ENCODE results near the gene UHRF1. TPM values are rescaled to one million over a fixed set of nuclear protein-coding genes. Genes with fewer than 3 reads are reported as not detected.

Gene UHRF1
- total and polyA plus RNA-seq, 2 of the 13 experiments (the other 11 are each of a cell fraction or from before 2014, with no cell fraction given) = 6.8 to 78.4 TPM

DNA sequence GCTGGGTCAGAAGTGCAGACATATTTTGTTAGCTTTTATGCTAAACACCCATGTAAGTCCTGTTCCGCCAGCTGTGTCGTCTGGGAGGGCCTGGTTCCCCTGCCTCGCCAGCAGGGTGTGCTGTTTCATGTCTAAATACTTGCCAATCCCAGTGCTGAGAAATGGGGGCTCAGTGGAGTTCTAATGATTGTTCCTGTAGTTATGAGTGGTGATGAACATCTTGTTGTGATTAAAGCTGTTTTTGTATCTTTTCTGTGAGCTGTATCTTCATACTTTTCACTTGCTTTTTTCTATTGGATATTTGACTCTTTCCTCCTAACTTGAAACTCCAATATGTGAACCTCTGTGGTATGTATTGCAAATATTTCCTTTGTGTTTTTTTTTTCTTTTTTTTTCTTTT lies 92.3 kb downstream of the UHRF1 start:
- WGBS (ENCODE audit: low lambda C conversion rate) = 54% methylated on average over 3 of the region's 3 CpGs
- Histone ChIP-seq H3K9ac (ENCODE audit: insufficient read depth, low read depth, low read length) (no peak overlapping the region), H3K9me3 (ENCODE audit: low read length) (no peaks in the 10 kb centered on the region), H3K4me3 (replicated peaks in 1 of 3; ENCODE audit: insufficient read depth in 1 of 3, low read depth in 2 of 3, low read length in 3 of 3) (no peak overlapping the region), H4K20me1 (ENCODE audit: insufficient read depth, low read length) (peaks cover 34% of the 10 kb centered on the region), H2AFZ (ENCODE audit: low read length) (no peak overlapping the region), H3K79me2 (ENCODE audit: insufficient read depth, low read length) (peaks cover 48% of the 10 kb centered on the region), H3K27ac (ENCODE audit: extremely low read length, insufficient read depth, low read length) (peak overlapping the region; percentile 49), H3K36me3 (replicated peaks in 1 of 2; ENCODE audit: control insufficient read depth in 1 of 2, insufficient read depth in 2 of 2, low read length in 2 of 2) (peaks cover 3% of the 10 kb centered on the region in 2 experiments; a peak in 2 of 5 replicates), H3K4me1 (ENCODE audit: insufficient read depth, low read length) (peaks cover 27% of the 10 kb centered on the region), H3K27me3 (ENCODE audit: control insufficient read depth in 1 of 2, insufficient read depth in 2 of 2, low read length in 2 of 2) (no peaks in the 10 kb centered on the region), H3K4me2 (ENCODE audit: low read depth, low read length) (peak overlapping the region; percentile 55; the same call in 1 of the 2 replicates)
- in situ Hi-C loops (cut with HindIII; ENCODE audit: extremely low pct_ligation_motif_present, low pct_unique_long_range_greater_than_20kb) = no loop called here
- peak; percentile 58 for DNase-seq (ENCODE audit: low spot score)
- FAIRE-seq = peak; percentile 85
- peak; percentile 78 for ATAC-seq
- ChIA-PET CTCF (ENCODE audit: low intra/inter-chr PET ratio, low total read pairs) (interaction anchor here (2.5 kb wide), 1 partner anchor 29 kb away, joined by 46 read pairs; no protein-coding TSS in a partner anchor), POLR2A (interaction anchor here (1.0 to 1.8 kb wide), 3 partner anchors 30 to 33 kb away, joined by 5 to 9 read pairs (median 7); partner anchors contain the start of gene KDM4B)
- no TSS peak for BruUV-seq (replicated peaks)
- intact Hi-C loops (cut with micrococcal nuclease; ENCODE audit: unreplicated experiment) = loop anchor here (2.0 kb wide), 1 partner anchor 29 kb away; no protein-coding TSS in a partner anchor
- TF ChIP-seq TFAP4 (IDR thresholded peaks at IDR 0.05; ENCODE audit: borderline replicate concordance, low read depth) (peak; percentile 34; the same call in 1 of the 2 replicates), ZNF605 (CRISPR knock-in tag; IDR thresholded peaks at IDR 0.05) (0 out of 2 replicates have a peak, but pooled peaks have one; percentile 40), ZBTB33 (CRISPR knock-in tag; IDR thresholded peaks at IDR 0.05) (peak; percentile 97), HMG20B (CRISPR knock-in tag; conservative IDR thresholded peaks at IDR 0.05) (no peak), ZNF780A (CRISPR knock-in tag; IDR thresholded peaks at IDR 0.05) (no peak), ZNF350 (CRISPR knock-in tag; IDR thresholded peaks at IDR 0.05; ENCODE audit: borderline replicate concordance, low read depth) (0 out of 2 replicates have a peak, but pooled peaks have one; percentile 7), ZNF629 (CRISPR knock-in tag; conservative IDR thresholded peaks at IDR 0.05) (peak; percentile 88), POLR2AphosphoS2 (IDR thresholded peaks at IDR 0.05; ENCODE audit: low read depth, low read length) (no peak)
- TF ChIP-seq, protein P1, sequence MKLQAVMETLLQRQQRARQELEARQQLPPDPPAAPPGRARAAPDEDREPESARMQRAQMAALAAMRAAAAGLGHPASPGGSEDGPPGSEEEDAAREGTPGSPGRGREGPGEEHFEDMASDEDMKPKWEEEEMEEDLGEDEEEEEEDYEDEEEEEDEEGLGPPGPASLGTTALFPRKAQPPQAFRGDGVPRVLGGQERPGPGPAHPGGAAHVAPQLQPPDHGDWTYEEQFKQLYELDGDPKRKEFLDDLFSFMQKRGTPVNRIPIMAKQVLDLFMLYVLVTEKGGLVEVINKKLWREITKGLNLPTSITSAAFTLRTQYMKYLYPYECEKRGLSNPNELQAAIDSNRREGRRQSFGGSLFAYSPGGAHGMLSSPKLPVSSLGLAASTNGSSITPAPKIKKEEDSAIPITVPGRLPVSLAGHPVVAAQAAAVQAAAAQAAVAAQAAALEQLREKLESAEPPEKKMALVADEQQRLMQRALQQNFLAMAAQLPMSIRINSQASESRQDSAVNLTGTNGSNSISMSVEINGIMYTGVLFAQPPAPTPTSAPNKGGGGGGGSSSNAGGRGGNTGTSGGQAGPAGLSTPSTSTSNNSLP (IDR thresholded peaks at IDR 0.05; ENCODE audit: low read depth, low read length) = 0 out of 2 replicates have a peak, but pooled peaks have one; percentile 16
- TF ChIP-seq, protein P2, sequence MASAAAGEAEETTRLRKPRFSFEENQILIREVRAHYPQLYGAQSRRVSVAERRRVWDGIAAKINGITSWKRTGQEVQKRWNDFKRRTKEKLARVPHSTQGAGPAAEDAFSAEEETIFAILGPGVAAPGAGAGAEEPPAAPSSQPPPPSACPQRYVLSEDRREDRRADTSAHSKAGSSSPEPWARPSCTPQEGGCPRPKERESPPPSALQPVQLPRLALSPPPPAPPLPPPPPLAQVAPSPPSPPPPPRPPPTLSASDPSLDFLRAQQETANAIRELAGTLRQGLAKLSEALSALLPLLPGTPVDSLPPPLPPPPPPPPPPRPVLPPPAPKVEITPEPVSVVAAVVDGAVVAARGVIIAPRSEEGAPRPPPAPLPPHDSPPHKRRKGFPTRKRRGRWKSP (CRISPR knock-in tag; IDR thresholded peaks at IDR 0.05) = 0 out of 2 replicates have a peak, but pooled peaks have one; percentile 38
- TF ChIP-seq, protein P3, sequence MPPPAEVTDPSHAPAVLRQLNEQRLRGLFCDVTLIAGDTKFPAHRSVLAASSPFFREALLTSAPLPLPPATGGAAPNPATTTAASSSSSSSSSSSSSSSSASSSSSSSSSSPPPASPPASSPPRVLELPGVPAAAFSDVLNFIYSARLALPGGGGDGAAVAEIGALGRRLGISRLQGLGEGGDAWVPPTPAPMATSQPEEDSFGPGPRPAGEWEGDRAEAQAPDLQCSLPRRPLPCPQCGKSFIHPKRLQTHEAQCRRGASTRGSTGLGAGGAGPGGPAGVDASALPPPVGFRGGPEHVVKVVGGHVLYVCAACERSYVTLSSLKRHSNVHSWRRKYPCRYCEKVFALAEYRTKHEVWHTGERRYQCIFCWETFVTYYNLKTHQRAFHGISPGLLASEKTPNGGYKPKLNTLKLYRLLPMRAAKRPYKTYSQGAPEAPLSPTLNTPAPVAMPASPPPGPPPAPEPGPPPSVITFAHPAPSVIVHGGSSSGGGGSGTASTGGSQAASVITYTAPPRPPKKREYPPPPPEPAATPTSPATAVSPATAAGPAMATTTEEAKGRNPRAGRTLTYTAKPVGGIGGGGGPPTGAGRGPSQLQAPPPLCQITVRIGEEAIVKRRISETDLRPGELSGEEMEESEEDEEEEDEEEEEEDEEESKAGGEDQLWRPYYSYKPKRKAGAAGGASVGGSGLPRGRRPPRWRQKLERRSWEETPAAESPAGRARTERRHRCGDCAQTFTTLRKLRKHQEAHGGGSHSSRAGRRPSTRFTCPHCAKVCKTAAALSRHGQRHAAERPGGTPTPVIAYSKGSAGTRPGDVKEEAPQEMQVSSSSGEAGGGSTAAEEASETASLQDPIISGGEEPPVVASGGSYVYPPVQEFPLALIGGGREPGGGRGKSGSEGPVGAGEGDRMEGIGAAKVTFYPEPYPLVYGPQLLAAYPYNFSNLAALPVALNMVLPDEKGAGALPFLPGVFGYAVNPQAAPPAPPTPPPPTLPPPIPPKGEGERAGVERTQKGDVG (CRISPR knock-in tag; IDR thresholded peaks at IDR 0.05; ENCODE audit: borderline replicate concordance) = peak; percentile 47; the same call in 1 of the 2 replicates
- TF ChIP-seq, protein P4, sequence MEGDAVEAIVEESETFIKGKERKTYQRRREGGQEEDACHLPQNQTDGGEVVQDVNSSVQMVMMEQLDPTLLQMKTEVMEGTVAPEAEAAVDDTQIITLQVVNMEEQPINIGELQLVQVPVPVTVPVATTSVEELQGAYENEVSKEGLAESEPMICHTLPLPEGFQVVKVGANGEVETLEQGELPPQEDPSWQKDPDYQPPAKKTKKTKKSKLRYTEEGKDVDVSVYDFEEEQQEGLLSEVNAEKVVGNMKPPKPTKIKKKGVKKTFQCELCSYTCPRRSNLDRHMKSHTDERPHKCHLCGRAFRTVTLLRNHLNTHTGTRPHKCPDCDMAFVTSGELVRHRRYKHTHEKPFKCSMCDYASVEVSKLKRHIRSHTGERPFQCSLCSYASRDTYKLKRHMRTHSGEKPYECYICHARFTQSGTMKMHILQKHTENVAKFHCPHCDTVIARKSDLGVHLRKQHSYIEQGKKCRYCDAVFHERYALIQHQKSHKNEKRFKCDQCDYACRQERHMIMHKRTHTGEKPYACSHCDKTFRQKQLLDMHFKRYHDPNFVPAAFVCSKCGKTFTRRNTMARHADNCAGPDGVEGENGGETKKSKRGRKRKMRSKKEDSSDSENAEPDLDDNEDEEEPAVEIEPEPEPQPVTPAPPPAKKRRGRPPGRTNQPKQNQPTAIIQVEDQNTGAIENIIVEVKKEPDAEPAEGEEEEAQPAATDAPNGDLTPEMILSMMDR (CRISPR knock-in tag; IDR thresholded peaks at IDR 0.05) = peak; percentile 77
